K562 (cell line): ENCODE data around the gene DDX43.

ENCODE experiments used
- CTCF ChIP-seq, 3 experiments: IDR thresholded peaks in 2 of 3; conservative IDR thresholded peaks in 1 of 3; 2 replicates each; pipeline ENCODE4 v1.5.1; 2011 to 2012; ENCODE audit warnings: low read length in 3 of 3, mild to moderate bottlenecking in 3 of 3, control low read depth in 2 of 3, improper control_type of control experiment in 1 of 3, inconsistent platforms in 1 of 3, low read depth in 1 of 3, mixed read lengths in 1 of 3, moderate library complexity in 1 of 3; ENCODE audit not compliant: insufficient read depth in 2 of 3
- ZC3H8 ChIP-seq: fragments of 450-650 bp; IDR thresholded peaks from 2 replicates; pipeline ENCODE4 v1.6.1; 2017

- TF ChIP-seq CTCF (IDR thresholded peaks at IDR 0.05 in 2 of 3, conservative IDR thresholded peaks at IDR 0.05 in 1 of 3; ENCODE audit: insufficient read depth in 2 of 3, low read depth in 1 of 3, low read length in 3 of 3) (no peak), ZC3H8 (no peak)
Observed at GRCh38 chr6:73451223-73452106, 56.8 kb downstream of the DDX43 start.
